ENCODE results near the gene LMX1B. TPM values are rescaled to one million over a fixed set of nuclear protein-coding genes. Genes with fewer than 3 reads are reported as not detected.
"Not testable (repeated sequence)": the region's sequence is repeated elsewhere in the genome, so short reads cannot be mapped to it uniquely, and the experiment has no call there.

LMX1B gene
- total and polyA plus RNA-seq, 10 donors, result 0.02 to 0.25 TPM; not detected in 8

- intact Hi-C loops (cut with DNase I; ENCODE audit: low total_unique reads), result no loop called here
- Histone ChIP-seq H3K4me3 (no peak overlapping the region), H3K4me1 (peaks cover 0 to 5% (median 0%) of the 10 kb centered on the region in 6 donors), H3K27ac (no peak overlapping the region), H3K36me3 (no peaks in the 10 kb centered on the region), H3K9me3 (no peaks in the 10 kb centered on the region), H3K27me3 (replicated peaks in 1 of 7) (peaks cover 0 to 98% (median 29%) of the 10 kb centered on the region in 7 donors)
- no peak for DNase-seq
- 15 to 28% (median 22%) methylated on average over 14 to 24 of the region's 24 CpGs for WGBS, 5 donors
- no peak for TF ChIP-seq POLR2A (IDR thresholded peaks at IDR 0.05)
- TF ChIP-seq CTCF (IDR thresholded peaks at IDR 0.05 in 8 of 11, conservative IDR thresholded peaks at IDR 0.05 in 3 of 11), result no peak
- TF ChIP-seq POLR2AphosphoS5 (IDR thresholded peaks at IDR 0.05), result no peak
Observed at GRCh38 chr9:126650404-126651341, 36.9 kb downstream of the LMX1B start.

- H3K27ac ChIP-seq, result no peak overlapping the region
- intact Hi-C loops (cut with DNase I; ENCODE audit: low total_unique reads), result no loop called here
- H3K9me3 ChIP-seq, result no peaks in the 10 kb centered on the region
- H3K4me3 ChIP-seq, result no peak overlapping the region
- H3K4me1 ChIP-seq, result peaks cover 0 to 5% (median 0%) of the 10 kb centered on the region in 6 donors
- no peak for DNase-seq
- H3K36me3 ChIP-seq, result no peaks in the 10 kb centered on the region
- peaks cover 0 to 92% (median 29%) of the 10 kb centered on the region in 7 donors for H3K27me3 ChIP-seq (replicated peaks in 1 of 7)
- WGBS, 5 donors, result 13 to 23% (median 16%) methylated on average over 16 to 18 of the region's 18 CpGs
- TF ChIP-seq CTCF (IDR thresholded peaks at IDR 0.05 in 8 of 11, conservative IDR thresholded peaks at IDR 0.05 in 3 of 11), result no peak
- no peak for TF ChIP-seq POLR2A (IDR thresholded peaks at IDR 0.05)
- TF ChIP-seq POLR2AphosphoS5 (IDR thresholded peaks at IDR 0.05), result no peak
Observed at GRCh38 chr9:126652140-126652582, 38.4 kb downstream of the LMX1B start.

GRCh38 chr9:126654124-126654523 lies 40.4 kb downstream of the LMX1B start:
- H3K27me3 ChIP-seq (replicated peaks in 1 of 7), result peaks cover 0 to 91% (median 29%) of the 10 kb centered on the region in 7 donors
- intact Hi-C loops (cut with DNase I; ENCODE audit: low total_unique reads), result no loop called here
- no peaks in the 10 kb centered on the region for H3K36me3 ChIP-seq
- peaks cover 0 to 5% (median 0%) of the 10 kb centered on the region in 6 donors for H3K4me1 ChIP-seq
- DNase-seq, result no peak
- H3K27ac ChIP-seq, result no peak overlapping the region
- no peak overlapping the region for H3K4me3 ChIP-seq
- 78 to 90% (median 82%) methylated on average over 7 of the region's 7 CpGs for WGBS, 5 donors
- no peaks in the 10 kb centered on the region for H3K9me3 ChIP-seq
- TF ChIP-seq POLR2AphosphoS5 (IDR thresholded peaks at IDR 0.05) (no peak), CTCF (IDR thresholded peaks at IDR 0.05 in 8 of 11, conservative IDR thresholded peaks at IDR 0.05 in 3 of 11) (no peak), POLR2A (IDR thresholded peaks at IDR 0.05) (no peak)

- DNase-seq; intact Hi-C loops (cut with DNase I; ENCODE audit: low total_unique reads); H3K4me3 ChIP-seq; H3K9me3 ChIP-seq; H3K36me3 ChIP-seq; H3K4me1 ChIP-seq; H3K27ac ChIP-seq: not testable (repeated sequence)
- H3K27me3 ChIP-seq (replicated peaks in 1 of 7), result peaks cover 0 to 81% (median 16%) of the 10 kb centered on the region in 7 donors
- 69 to 77% (median 75%) methylated on average over 4 of the region's 4 CpGs for WGBS, 5 donors
Observed at GRCh38 chr9:126656214-126656613, 42.5 kb downstream of the LMX1B start.

All from spleen (tissue), 11 donors.